Ishikawa (cell line): ENCODE results near the gene PCDHGA9.

ENCODE experiments used
- CEBPB ChIP-seq: IDR thresholded peaks from 2 replicates; pipeline ENCODE4 v1.6.1; 2012
- CREB1 ChIP-seq: IDR thresholded peaks from 2 replicates; pipeline ENCODE4 v1.6.1; 2012; ENCODE audit warnings: low read depth
- EGR1 ChIP-seq: IDR thresholded peaks from 2 replicates; pipeline ENCODE4 v1.6.1; 2012
- EP300 ChIP-seq: IDR thresholded peaks from 2 replicates; pipeline ENCODE4 v1.6.1; 2012; ENCODE audit warnings: borderline replicate concordance
- FOXM1 ChIP-seq: IDR thresholded peaks from 2 replicates; pipeline ENCODE4 v1.6.1; 2012; ENCODE audit warnings: low read depth, borderline replicate concordance
- NFIC ChIP-seq: IDR thresholded peaks from 2 replicates; pipeline ENCODE4 v1.6.1; 2012
- RAD21 ChIP-seq: IDR thresholded peaks from 2 replicates; pipeline ENCODE4 v1.6.1; 2012; ENCODE audit warnings: low read depth
- TAF1 ChIP-seq: IDR thresholded peaks from 2 replicates; pipeline ENCODE4 v1.6.1; 2012; ENCODE audit warnings: low read depth, mild to moderate bottlenecking
- TCF12 ChIP-seq: IDR thresholded peaks from 2 replicates; pipeline ENCODE4 v1.6.1; 2012; ENCODE audit warnings: low read depth
- TEAD4 ChIP-seq: IDR thresholded peaks from 2 replicates; pipeline ENCODE4 v1.6.1; 2012
- YY1 ChIP-seq: IDR thresholded peaks from 2 replicates; pipeline ENCODE4 v1.6.1; 2012; ENCODE audit warnings: low read depth
- ZBTB7A ChIP-seq: IDR thresholded peaks from 2 replicates; pipeline ENCODE4 v1.6.1; 2012; ENCODE audit warnings: low read depth
- TF ChIP-seq, protein P1 (sequence below): IDR thresholded peaks from 2 replicates; pipeline ENCODE4 v1.6.1; 2012; ENCODE audit warnings: low read depth, mild to moderate bottlenecking
- TF ChIP-seq, protein P2 (sequence below): IDR thresholded peaks from 2 replicates; pipeline ENCODE4 v1.6.1; 2012
- TF ChIP-seq, protein P3 (sequence below): IDR thresholded peaks from 2 replicates; pipeline ENCODE4 v1.6.1; 2012

PCDHGA9 gene

DNA sequence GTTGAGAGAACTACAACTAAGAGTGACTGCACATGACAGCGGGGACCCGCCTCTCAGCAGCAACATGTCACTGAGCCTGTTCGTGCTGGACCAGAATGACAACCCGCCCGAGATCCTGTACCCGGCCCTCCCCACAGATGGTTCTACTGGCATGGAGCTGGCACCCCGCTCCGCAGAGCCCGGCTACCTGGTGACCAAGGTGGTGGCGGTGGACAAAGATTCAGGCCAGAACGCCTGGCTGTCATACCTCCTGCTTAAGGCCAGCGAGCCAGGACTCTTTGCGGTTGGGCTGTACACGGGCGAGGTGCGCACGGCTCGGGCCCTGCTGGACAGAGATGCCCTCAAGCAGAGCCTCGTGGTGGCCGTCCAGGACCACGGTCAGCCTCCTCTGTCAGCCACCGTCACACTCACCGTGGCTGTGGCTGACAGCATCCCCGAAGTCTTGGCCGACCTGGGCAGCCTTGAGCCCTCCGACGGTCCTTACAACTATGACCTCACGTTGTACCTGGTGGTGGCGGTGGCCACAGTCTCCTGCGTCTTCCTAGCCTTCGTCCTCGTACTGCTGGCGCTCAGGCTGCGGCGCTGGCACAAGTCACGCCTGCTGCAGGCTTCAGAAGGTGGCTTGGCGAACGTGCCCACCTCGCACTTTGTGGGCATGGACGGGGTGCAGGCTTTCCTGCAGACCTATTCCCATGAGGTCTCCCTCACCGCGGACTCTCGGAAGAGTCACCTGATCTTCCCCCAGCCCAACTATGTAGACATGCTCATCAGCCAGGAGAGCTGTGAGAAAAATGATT, 17.9 kb upstream of the PCDHGA9 start:
- TF ChIP-seq RAD21 = no peak
- no peak for TF ChIP-seq TAF1
- TF ChIP-seq, protein P1, sequence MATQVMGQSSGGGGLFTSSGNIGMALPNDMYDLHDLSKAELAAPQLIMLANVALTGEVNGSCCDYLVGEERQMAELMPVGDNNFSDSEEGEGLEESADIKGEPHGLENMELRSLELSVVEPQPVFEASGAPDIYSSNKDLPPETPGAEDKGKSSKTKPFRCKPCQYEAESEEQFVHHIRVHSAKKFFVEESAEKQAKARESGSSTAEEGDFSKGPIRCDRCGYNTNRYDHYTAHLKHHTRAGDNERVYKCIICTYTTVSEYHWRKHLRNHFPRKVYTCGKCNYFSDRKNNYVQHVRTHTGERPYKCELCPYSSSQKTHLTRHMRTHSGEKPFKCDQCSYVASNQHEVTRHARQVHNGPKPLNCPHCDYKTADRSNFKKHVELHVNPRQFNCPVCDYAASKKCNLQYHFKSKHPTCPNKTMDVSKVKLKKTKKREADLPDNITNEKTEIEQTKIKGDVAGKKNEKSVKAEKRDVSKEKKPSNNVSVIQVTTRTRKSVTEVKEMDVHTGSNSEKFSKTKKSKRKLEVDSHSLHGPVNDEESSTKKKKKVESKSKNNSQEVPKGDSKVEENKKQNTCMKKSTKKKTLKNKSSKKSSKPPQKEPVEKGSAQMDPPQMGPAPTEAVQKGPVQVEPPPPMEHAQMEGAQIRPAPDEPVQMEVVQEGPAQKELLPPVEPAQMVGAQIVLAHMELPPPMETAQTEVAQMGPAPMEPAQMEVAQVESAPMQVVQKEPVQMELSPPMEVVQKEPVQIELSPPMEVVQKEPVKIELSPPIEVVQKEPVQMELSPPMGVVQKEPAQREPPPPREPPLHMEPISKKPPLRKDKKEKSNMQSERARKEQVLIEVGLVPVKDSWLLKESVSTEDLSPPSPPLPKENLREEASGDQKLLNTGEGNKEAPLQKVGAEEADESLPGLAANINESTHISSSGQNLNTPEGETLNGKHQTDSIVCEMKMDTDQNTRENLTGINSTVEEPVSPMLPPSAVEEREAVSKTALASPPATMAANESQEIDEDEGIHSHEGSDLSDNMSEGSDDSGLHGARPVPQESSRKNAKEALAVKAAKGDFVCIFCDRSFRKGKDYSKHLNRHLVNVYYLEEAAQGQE = no peak
- TF ChIP-seq EP300 = no peak
- no peak for TF ChIP-seq ZBTB7A
- no peak for TF ChIP-seq CREB1
- TF ChIP-seq, protein P2, sequence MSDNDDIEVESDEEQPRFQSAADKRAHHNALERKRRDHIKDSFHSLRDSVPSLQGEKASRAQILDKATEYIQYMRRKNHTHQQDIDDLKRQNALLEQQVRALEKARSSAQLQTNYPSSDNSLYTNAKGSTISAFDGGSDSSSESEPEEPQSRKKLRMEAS = no peak
- TF ChIP-seq CEBPB = no peak
- no peak for TF ChIP-seq FOXM1
- no peak for TF ChIP-seq EGR1
- TF ChIP-seq NFIC = no peak
- no peak for TF ChIP-seq TEAD4
- TF ChIP-seq, protein P3, sequence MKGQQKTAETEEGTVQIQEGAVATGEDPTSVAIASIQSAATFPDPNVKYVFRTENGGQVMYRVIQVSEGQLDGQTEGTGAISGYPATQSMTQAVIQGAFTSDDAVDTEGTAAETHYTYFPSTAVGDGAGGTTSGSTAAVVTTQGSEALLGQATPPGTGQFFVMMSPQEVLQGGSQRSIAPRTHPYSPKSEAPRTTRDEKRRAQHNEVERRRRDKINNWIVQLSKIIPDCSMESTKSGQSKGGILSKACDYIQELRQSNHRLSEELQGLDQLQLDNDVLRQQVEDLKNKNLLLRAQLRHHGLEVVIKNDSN = no peak

DNA sequence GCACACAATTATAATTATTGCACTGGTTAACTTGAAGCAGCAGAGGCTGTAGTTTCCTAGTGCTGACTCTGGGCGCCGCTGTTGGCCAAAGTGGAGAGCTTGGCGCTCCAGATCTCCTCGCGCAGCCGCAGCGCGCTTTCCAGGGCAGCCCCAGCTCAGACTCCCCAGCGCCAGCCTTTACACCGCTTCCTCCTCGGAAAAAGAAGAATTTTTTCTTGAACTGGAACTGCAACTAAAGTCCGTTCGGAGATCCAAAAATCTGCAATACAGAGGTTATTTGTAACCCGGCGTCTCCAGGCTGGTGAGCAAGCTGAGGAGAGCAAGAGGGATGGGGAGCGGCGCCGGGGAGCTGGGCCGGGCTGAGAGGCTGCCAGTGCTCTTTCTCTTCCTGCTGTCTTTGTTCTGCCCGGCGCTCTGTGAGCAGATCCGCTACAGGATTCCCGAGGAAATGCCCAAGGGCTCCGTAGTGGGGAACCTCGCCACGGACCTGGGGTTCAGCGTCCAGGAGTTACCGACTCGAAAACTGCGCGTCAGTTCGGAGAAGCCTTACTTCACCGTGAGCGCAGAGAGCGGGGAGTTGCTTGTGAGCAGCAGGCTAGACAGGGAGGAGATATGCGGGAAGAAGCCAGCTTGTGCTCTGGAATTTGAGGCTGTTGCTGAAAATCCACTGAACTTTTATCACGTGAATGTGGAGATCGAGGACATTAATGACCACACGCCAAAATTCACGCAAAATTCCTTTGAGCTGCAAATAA, 14.8 kb upstream of the PCDHGA9 start, which contains the start of gene PCDHGB4:
Gene PCDHGB4 (plus strand): TSS at position 142 of the 755 bp plus-strand sequence. CDS start 187 bp downstream, at position 329.
- peak; percentile 52 for TF ChIP-seq RAD21

DNA sequence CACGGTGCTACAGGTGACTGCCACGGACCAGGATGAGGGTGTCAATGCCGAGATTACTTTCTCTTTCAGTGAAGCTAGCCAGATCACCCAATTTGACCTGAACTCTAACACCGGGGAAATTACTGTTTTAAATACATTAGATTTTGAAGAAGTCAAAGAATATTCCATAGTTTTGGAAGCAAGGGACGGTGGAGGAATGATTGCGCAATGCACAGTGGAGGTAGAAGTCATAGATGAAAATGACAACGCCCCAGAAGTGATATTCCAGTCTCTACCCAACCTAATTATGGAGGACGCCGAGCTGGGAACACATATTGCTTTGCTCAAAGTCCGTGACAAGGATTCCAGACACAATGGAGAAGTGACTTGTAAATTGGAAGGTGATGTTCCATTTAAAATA, 13.9 kb upstream of the PCDHGA9 start:
- TF ChIP-seq RAD21 (no peak), NFIC (no peak), CEBPB (peak; percentile 76)
- TF ChIP-seq, protein P2 = no peak
- TF ChIP-seq, protein P1 = no peak

DNA sequence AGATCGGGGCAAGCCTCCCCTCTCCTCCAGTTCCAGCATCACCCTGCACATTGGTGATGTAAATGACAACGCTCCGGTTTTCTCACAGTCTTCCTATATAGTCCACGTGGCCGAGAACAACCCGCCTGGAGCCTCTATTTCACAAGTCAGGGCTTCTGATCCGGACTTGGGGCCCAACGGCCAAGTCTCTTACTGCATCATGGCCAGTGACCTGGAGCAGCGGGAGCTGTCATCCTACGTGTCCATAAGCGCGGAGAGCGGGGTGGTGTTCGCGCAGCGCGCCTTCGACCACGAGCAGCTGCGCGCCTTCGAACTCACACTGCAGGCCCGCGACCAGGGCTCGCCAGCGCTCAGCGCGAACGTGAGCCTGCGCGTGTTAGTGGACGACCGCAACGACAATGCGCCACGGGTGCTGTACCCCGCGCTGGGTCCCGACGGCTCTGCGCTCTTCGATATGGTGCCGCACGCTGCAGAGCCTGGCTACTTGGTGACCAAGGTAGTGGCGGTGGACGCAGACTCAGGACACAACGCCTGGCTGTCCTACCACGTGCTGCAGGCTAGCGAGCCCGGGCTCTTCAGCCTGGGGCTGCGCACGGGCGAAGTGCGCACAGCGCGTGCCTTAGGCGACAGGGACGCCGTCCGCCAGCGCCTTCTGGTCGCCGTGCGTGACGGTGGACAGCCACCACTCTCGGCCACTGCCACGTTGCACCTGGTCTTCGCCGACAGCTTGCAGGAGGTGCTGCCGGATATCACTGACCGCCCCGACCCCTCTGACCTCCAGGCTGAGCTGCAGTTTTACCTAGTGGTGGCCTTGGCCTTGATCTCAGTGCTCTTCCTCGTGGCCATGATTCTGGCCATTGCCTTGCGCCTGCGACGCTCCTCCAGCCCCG, 13.2 kb upstream of the PCDHGA9 start:
- TF ChIP-seq TCF12 = no peak
- TF ChIP-seq CREB1 = no peak
- TF ChIP-seq EP300 = no peak
- TF ChIP-seq, protein P1 = no peak
- no peak for TF ChIP-seq TAF1
- no peak for TF ChIP-seq ZBTB7A
- TF ChIP-seq NFIC = no peak
- TF ChIP-seq YY1 = no peak
- no peak for TF ChIP-seq FOXM1
- TF ChIP-seq, protein P2 = no peak
- no peak for TF ChIP-seq RAD21
- TF ChIP-seq TEAD4 = no peak
- no peak for TF ChIP-seq CEBPB
- TF ChIP-seq, protein P3 = no peak
- TF ChIP-seq EGR1 = no peak
